GM12878 (cell line): ENCODE measurements around the gene SEMA3D.

Experiments used
- EZH2 ChIP-seq: IDR thresholded peaks from 2 replicates; pipeline ENCODE4 v1.6.1; 2012; ENCODE audit warnings: low read depth, mild to moderate bottlenecking, control low read depth, inconsistent platforms, low read length, borderline replicate concordance; ENCODE audit not compliant: control insufficient read depth
- FOXM1 ChIP-seq: IDR thresholded peaks from 2 replicates; pipeline ENCODE4 v1.6.1; 2012; ENCODE audit warnings: low read depth, mild to moderate bottlenecking, inconsistent platforms, low read length, moderate library complexity
- POLR2AphosphoS5 ChIP-seq: IDR thresholded peaks from 2 replicates; pipeline ENCODE4 v1.6.1; 2011; ENCODE audit warnings: mild to moderate bottlenecking, low read length, inconsistent platforms
- SMARCA5 ChIP-seq: fragments of 450-650 bp; IDR thresholded peaks from 2 replicates; pipeline ENCODE4 v1.6.1; 2017; ENCODE audit warnings: mild to moderate bottlenecking
- ZNF622 ChIP-seq: fragments of 450-650 bp; IDR thresholded peaks from 2 replicates; pipeline ENCODE4 v1.6.1; 2017; ENCODE audit warnings: mild to moderate bottlenecking, inconsistent platforms
- TF ChIP-seq, protein P1 (sequence below), 3 experiments: IDR thresholded peaks in 2 of 3; conservative IDR thresholded peaks in 1 of 3; 2 replicates each; pipeline ENCODE4 v1.5.1; 2011; ENCODE audit warnings: low read depth in 3 of 3, low read length in 3 of 3, mild to moderate bottlenecking in 3 of 3, control low read depth in 2 of 3, moderate library complexity in 2 of 3, inconsistent platforms in 1 of 3, mixed read lengths in 1 of 3; ENCODE audit not compliant: control insufficient read depth in 2 of 3, insufficient read depth in 1 of 3; ENCODE audit errors: extremely low read depth in 1 of 3
- TF ChIP-seq, protein P2 (sequence below): IDR thresholded peaks from 2 replicates; pipeline ENCODE4 v1.6.1; 2011; ENCODE audit warnings: low read depth, mild to moderate bottlenecking, low read length, moderate library complexity, borderline replicate concordance; ENCODE audit errors: extremely low read depth
- TF ChIP-seq, protein P3 (sequence below): IDR thresholded peaks from 2 replicates; pipeline ENCODE4 v1.6.1; 2012; ENCODE audit warnings: low read depth, low read length, improper control_type of control experiment
- TF ChIP-seq, protein P4 (sequence below): IDR thresholded peaks from 2 replicates; pipeline ENCODE4 v1.6.1; 2012; ENCODE audit warnings: low read length, inconsistent platforms
- TF ChIP-seq, protein P5 (sequence below): IDR thresholded peaks from 2 replicates; pipeline ENCODE4 v1.6.1; 2012; ENCODE audit warnings: mild to moderate bottlenecking, low read depth, low read length

DNA sequence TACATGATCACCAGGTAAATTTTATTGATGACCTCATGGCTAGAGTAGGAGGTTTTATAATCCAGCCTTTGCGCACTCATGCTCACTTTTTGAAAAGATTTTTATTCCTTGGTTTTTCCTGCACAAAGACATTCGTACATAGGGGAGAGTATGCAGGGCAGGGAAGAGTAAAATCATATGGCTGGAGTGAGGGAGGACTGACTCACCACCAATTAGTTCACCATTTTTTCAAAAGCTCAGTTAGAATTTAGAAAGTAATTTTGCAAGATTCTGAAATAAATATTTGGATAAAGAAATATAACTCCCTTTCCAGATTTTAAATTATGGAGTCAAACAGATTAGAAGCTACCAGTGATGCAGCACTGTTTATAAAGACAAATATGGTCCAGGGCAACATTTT lies 111.9 kb downstream of the SEMA3D start:
- TF ChIP-seq, protein P1, sequence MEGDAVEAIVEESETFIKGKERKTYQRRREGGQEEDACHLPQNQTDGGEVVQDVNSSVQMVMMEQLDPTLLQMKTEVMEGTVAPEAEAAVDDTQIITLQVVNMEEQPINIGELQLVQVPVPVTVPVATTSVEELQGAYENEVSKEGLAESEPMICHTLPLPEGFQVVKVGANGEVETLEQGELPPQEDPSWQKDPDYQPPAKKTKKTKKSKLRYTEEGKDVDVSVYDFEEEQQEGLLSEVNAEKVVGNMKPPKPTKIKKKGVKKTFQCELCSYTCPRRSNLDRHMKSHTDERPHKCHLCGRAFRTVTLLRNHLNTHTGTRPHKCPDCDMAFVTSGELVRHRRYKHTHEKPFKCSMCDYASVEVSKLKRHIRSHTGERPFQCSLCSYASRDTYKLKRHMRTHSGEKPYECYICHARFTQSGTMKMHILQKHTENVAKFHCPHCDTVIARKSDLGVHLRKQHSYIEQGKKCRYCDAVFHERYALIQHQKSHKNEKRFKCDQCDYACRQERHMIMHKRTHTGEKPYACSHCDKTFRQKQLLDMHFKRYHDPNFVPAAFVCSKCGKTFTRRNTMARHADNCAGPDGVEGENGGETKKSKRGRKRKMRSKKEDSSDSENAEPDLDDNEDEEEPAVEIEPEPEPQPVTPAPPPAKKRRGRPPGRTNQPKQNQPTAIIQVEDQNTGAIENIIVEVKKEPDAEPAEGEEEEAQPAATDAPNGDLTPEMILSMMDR (IDR thresholded peaks at IDR 0.05 in 2 of 3, conservative IDR thresholded peaks at IDR 0.05 in 1 of 3; ENCODE audit: control insufficient read depth in 2 of 3, extremely low read depth in 1 of 3, insufficient read depth in 1 of 3, low read depth in 3 of 3, low read length in 3 of 3) = no peak
- TF ChIP-seq SMARCA5 = no peak
- TF ChIP-seq, protein P2, sequence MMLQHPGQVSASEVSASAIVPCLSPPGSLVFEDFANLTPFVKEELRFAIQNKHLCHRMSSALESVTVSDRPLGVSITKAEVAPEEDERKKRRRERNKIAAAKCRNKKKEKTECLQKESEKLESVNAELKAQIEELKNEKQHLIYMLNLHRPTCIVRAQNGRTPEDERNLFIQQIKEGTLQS = no peak
- TF ChIP-seq, protein P3, sequence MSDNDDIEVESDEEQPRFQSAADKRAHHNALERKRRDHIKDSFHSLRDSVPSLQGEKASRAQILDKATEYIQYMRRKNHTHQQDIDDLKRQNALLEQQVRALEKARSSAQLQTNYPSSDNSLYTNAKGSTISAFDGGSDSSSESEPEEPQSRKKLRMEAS = no peak
- TF ChIP-seq POLR2AphosphoS5 = no peak
- no peak for TF ChIP-seq FOXM1
- TF ChIP-seq ZNF622 = no peak
- TF ChIP-seq, protein P4, sequence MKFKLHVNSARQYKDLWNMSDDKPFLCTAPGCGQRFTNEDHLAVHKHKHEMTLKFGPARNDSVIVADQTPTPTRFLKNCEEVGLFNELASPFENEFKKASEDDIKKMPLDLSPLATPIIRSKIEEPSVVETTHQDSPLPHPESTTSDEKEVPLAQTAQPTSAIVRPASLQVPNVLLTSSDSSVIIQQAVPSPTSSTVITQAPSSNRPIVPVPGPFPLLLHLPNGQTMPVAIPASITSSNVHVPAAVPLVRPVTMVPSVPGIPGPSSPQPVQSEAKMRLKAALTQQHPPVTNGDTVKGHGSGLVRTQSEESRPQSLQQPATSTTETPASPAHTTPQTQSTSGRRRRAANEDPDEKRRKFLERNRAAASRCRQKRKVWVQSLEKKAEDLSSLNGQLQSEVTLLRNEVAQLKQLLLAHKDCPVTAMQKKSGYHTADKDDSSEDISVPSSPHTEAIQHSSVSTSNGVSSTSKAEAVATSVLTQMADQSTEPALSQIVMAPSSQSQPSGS = no peak
- TF ChIP-seq EZH2 = no peak
- TF ChIP-seq, protein P5, sequence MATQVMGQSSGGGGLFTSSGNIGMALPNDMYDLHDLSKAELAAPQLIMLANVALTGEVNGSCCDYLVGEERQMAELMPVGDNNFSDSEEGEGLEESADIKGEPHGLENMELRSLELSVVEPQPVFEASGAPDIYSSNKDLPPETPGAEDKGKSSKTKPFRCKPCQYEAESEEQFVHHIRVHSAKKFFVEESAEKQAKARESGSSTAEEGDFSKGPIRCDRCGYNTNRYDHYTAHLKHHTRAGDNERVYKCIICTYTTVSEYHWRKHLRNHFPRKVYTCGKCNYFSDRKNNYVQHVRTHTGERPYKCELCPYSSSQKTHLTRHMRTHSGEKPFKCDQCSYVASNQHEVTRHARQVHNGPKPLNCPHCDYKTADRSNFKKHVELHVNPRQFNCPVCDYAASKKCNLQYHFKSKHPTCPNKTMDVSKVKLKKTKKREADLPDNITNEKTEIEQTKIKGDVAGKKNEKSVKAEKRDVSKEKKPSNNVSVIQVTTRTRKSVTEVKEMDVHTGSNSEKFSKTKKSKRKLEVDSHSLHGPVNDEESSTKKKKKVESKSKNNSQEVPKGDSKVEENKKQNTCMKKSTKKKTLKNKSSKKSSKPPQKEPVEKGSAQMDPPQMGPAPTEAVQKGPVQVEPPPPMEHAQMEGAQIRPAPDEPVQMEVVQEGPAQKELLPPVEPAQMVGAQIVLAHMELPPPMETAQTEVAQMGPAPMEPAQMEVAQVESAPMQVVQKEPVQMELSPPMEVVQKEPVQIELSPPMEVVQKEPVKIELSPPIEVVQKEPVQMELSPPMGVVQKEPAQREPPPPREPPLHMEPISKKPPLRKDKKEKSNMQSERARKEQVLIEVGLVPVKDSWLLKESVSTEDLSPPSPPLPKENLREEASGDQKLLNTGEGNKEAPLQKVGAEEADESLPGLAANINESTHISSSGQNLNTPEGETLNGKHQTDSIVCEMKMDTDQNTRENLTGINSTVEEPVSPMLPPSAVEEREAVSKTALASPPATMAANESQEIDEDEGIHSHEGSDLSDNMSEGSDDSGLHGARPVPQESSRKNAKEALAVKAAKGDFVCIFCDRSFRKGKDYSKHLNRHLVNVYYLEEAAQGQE = no peak
